Ovary (tissue), 9 donors: ENCODE measurements around the gene KRT80. TPM values are rescaled to one million over a fixed set of nuclear protein-coding genes. Genes with fewer than 3 reads are reported as not detected.

Experiments
- DNase-seq, 5 donors: peaks; one replicate each; pipeline ENCODE4 v3.0.0-alpha.2; 2019 to 2020
- H3K27ac ChIP-seq, 2 donors: fragments of 200-600 bp; one replicate each; pipeline versions ENCODE4 v1.5.1 to v1.8.0; 2019 to 2022
- H3K27me3 ChIP-seq: fragments of 200-600 bp; one replicate; pipeline ENCODE4 v1.8.0; 2022
- H3K36me3 ChIP-seq: fragments of 200-600 bp; sonication (generic); one replicate; pipeline ENCODE4 v1.5.1; 2019
- H3K4me1 ChIP-seq: one replicate; pipeline ENCODE4 v1.8.1; 2013; ENCODE audit warnings: mild to moderate bottlenecking, moderate library complexity; ENCODE audit not compliant: insufficient read depth
- H3K4me3 ChIP-seq: fragments of 200-600 bp; sonication (generic); one replicate; pipeline ENCODE4 v1.5.1; 2017
- H3K9me3 ChIP-seq, 2 donors: fragments of 200-600 bp in 1 of 2; sonication (generic) in 1 of 2; one replicate each; pipeline versions ENCODE4 v1.5.1 to v1.8.1; 2013 to 2019; ENCODE audit warnings: mild to moderate bottlenecking in 1 of 2, moderate library complexity in 1 of 2
- CTCF ChIP-seq, 3 donors: fragments of 450-650 bp in 2 of 3; fragments of 200-600 bp in 1 of 3; IDR thresholded peaks; one replicate each; pipeline versions ENCODE4 v1.5.1 to v1.8.0; 2016 to 2022; ENCODE audit warnings: antibody characterized with exemption in 3 of 3, mild to moderate bottlenecking in 1 of 3
- EP300 ChIP-seq: sonication (generic); formaldehyde crosslinking; IDR thresholded peaks from one replicate; pipeline ENCODE4 v1.6.1; 2017; ENCODE audit warnings: antibody characterized with exemption
- POLR2A ChIP-seq: fragments of 450-650 bp; IDR thresholded peaks from one replicate; pipeline ENCODE4 v1.6.1; 2017; ENCODE audit warnings: antibody characterized with exemption, mild to moderate bottlenecking, moderate library complexity
- WGBS, 3 donors: extraction: QIAGEN DNeasy Blood & Tissue Kit in 1 of 3; methylation state at CpG; one replicate each; pipeline versions ENCODE4 v1.1.5 to v1.1.7; 2013 to 2017; 5-methylcytosine and 5-hydroxymethylcytosine counted together
- intact Hi-C, 4 donors: fragments of 100-400 bp; cut with DNase I; formaldehyde crosslinking; loops; one replicate each; pipeline versions ENCODE4 v1.11.0 to v1.15.1; 2022 to 2023
- polyA plus RNA-seq, 2 donors: library from polyadenylated mRNA; stranded (reverse); fragments of 200-250 nt in 1 of 2; fragments of 350-450 nt in 1 of 2; fragmentation: Illumina TruSeq in 1 of 2; extraction: RNeasy Lipid Tissue Mini Kit (QIAGEN cat#74804) in 1 of 2; gene quantifications; one replicate each; pipeline ENCODE4 v1.2.3, GENCODE V29; 2013 to 2014
- total RNA-seq, 7 donors: library from RNA; depleted of rRNA in 2 of 7; stranded (reverse); fragments of >200 nt in 2 of 7; fragmentation: NEBNext Ultra II Directional in 3 of 7; extraction: Animal tissue kit (Norgen Biotek cat#: 25700) in 3 of 7; gene quantifications; one replicate each; pipeline versions ENCODE4 v1.1.0 to v1.2.4, GENCODE V29; 2016 to 2023
- donor health status: DM: no; HTN: no; CAD: no; lungs with moderate emphysema.
- donor health status: DM: no; HTN: no; CAD: no.
- donor health status: Bipolar disorder and iron deficiency.
- donor health status: DM: yes; HTN: yes; CAD: no.
- donor health status: DM: no; HTN: no; CAD: no.
- donor health status: DM: yes; HTN: yes; CAD: no.

Gene KRT80
- total and polyA plus RNA-seq, 9 donors, result 0.05 to 13.2 (median 0.99) TPM; not detected in 1

- no peak overlapping the region for H3K27ac ChIP-seq
These were observed 36.6 kb downstream of the KRT80 start for GRCh38 chr12:52155048-52155868.

GRCh38 chr12:52152905-52153317, 38.9 kb downstream of the KRT80 start:
- no peak for DNase-seq
- Histone ChIP-seq H3K36me3 (no peaks in the 10 kb centered on the region), H3K27me3 (no peaks in the 10 kb centered on the region), H3K4me1 (peaks cover 6% of the 10 kb centered on the region), H3K27ac (no peak overlapping the region), H3K9me3 (no peaks in the 10 kb centered on the region), H3K4me3 (no peak overlapping the region)
- no peak for TF ChIP-seq CTCF (IDR thresholded peaks at IDR 0.05)
- TF ChIP-seq POLR2A, result no peak
- TF ChIP-seq EP300, result no peak
- 64 to 79% (median 73%) methylated on average over 5 of the region's 5 CpGs for WGBS, 3 donors
- intact Hi-C loops, result loop anchor here in 3 of 4 donors (5.0 to 10.0 kb wide), 2 partner anchors 724 to 832 kb away; no protein-coding TSS in a partner anchor

More at GRCh38 chr12:52155048-52155868, 36.6 kb downstream of the KRT80 start:
- H3K4me3 ChIP-seq, result no peak overlapping the region
- no peaks in the 10 kb centered on the region for H3K36me3 ChIP-seq
- 45 to 58% (median 51%) methylated on average over 8 of the region's 8 CpGs for WGBS, 3 donors
- H3K27me3 ChIP-seq, result no peaks in the 10 kb centered on the region
- DNase-seq, result no peak
- intact Hi-C loops, result loop anchor here (5.0 to 10.0 kb wide), 6 partner anchors 57 to 830 kb away; no protein-coding TSS in a partner anchor
- H3K9me3 ChIP-seq, result no peaks in the 10 kb centered on the region
- TF ChIP-seq POLR2A (no peak), EP300 (no peak), CTCF (IDR thresholded peaks at IDR 0.05) (no peak)
- peaks cover 4% of the 10 kb centered on the region for H3K4me1 ChIP-seq

GRCh38 chr12:52151837-52152783, 39.7 kb downstream of the KRT80 start:
- no peak overlapping the region for H3K27ac ChIP-seq
- intact Hi-C loops, result loop anchor here in 3 of 4 donors (5.0 to 10.0 kb wide), 2 partner anchors 725 to 833 kb away; no protein-coding TSS in a partner anchor
- H3K27me3 ChIP-seq, result no peaks in the 10 kb centered on the region
- H3K4me1 ChIP-seq, result peaks cover 6% of the 10 kb centered on the region
- H3K9me3 ChIP-seq, result no peaks in the 10 kb centered on the region
- WGBS, 3 donors, result 10 to 59% (median 23%) methylated on average over 9 to 63 of the region's 63 CpGs
- DNase-seq, result peak; percentile 63 to 83 (median 68)
- H3K4me3 ChIP-seq, result peak overlapping the region; percentile 21
- TF ChIP-seq EP300 (no peak), CTCF (IDR thresholded peaks at IDR 0.05) (peak; percentile 66 to 88 (median 71)), POLR2A (no peak)
- no peaks in the 10 kb centered on the region for H3K36me3 ChIP-seq

- 91 to 95% (median 94%) methylated on average over 10 of the region's 10 CpGs for WGBS, 3 donors
- H3K4me3 ChIP-seq, result no peak overlapping the region
- intact Hi-C loops, result loop anchor here in 3 of 4 donors (5.0 to 10.0 kb wide), 2 partner anchors 726 to 834 kb away; no protein-coding TSS in a partner anchor
- H3K27me3 ChIP-seq, result no peaks in the 10 kb centered on the region
- H3K9me3 ChIP-seq, result no peaks in the 10 kb centered on the region
- H3K4me1 ChIP-seq, result peaks cover 9% of the 10 kb centered on the region
- DNase-seq, result no peak
- H3K27ac ChIP-seq, result no peak overlapping the region
- TF ChIP-seq EP300 (no peak), POLR2A (no peak), CTCF (IDR thresholded peaks at IDR 0.05) (no peak)
- no peaks in the 10 kb centered on the region for H3K36me3 ChIP-seq
These were observed 40.5 kb downstream of the KRT80 start for GRCh38 chr12:52151153-52151836.
